Adrenal gland (tissue), 12 donors: ENCODE measurements around the gene GPR35. TPM values are rescaled to one million over a fixed set of nuclear protein-coding genes. Genes with fewer than 3 reads are reported as not detected.

Experiments used
- DNase-seq, 7 donors: peaks; one replicate each; pipeline ENCODE4 v3.0.0-alpha.2; 2019 to 2020
- H3K27ac ChIP-seq, 5 donors: fragments of 200-600 bp; sonication (generic) in 4 of 5; 1 replicate in 3 of 5; 2 replicates in 2 of 5; pipeline versions ENCODE4 v1.5.1 to v1.8.0; 2016 to 2020; ENCODE audit warnings: mild to moderate bottlenecking in 1 of 5
- H3K27me3 ChIP-seq: fragments of 200-600 bp; 2 replicates; pipeline ENCODE4 v1.8.0; 2021
- H3K36me3 ChIP-seq, 2 donors: fragments of 200-600 bp; replicated peaks in 1 of 2; 1 replicate in 1 of 2; 2 replicates in 1 of 2; pipeline versions ENCODE4 v1.5.1 to v1.8.0; 2018 to 2022
- H3K4me1 ChIP-seq, 2 donors: fragments of 200-600 bp; replicated peaks in 1 of 2; 1 replicate in 1 of 2; 2 replicates in 1 of 2; pipeline versions ENCODE4 v1.5.1 to v1.8.0; 2018 to 2021
- H3K4me3 ChIP-seq, 4 donors: fragments of 200-600 bp; sonication (generic) in 3 of 4; one replicate each; pipeline ENCODE4 v1.5.1; 2016 to 2018
- H3K9me3 ChIP-seq, 3 donors: fragments of 200-600 bp; sonication (generic) in 1 of 3; replicated peaks in 1 of 3; 1 replicate in 2 of 3; 2 replicates in 1 of 3; pipeline versions ENCODE4 v1.5.1 to v1.8.0; 2016 to 2021
- POLR2A ChIP-seq, 2 donors: fragments of 450-650 bp; IDR thresholded peaks; one replicate each; pipeline ENCODE4 v1.6.1; 2017; ENCODE audit warnings: antibody characterized with exemption in 2 of 2, mild to moderate bottlenecking in 2 of 2, moderate library complexity in 1 of 2
- WGBS, 4 donors: extraction: QIAGEN DNeasy Blood & Tissue Kit in 2 of 4; methylation state at CpG; one replicate each; pipeline versions ENCODE4 v1.1.5 to v1.1.7; 2013 to 2017; 5-methylcytosine and 5-hydroxymethylcytosine counted together
- intact Hi-C, 2 donors: fragments of 100-400 bp; cut with DNase I; formaldehyde crosslinking; loops; one replicate each; pipeline versions ENCODE4 v1.14.1 to v1.15.0; 2022 to 2023
- polyA plus RNA-seq, 3 donors: library from polyadenylated mRNA; stranded (reverse); fragments of 200-250 nt in 2 of 3; fragments of 350-450 nt in 1 of 3; fragmentation: Illumina TruSeq in 1 of 3; extraction: RNeasy Lipid Tissue Mini Kit (QIAGEN cat#74804) in 1 of 3; gene quantifications; one replicate each; pipeline ENCODE4 v1.2.3, GENCODE V29; 2013 to 2014
- total RNA-seq, 9 donors: library from RNA; depleted of rRNA in 4 of 9; stranded (reverse); fragments of >200 nt in 4 of 9; fragments of 120-200 nt in 1 of 9; fragmentation: NEBNext Ultra II Directional in 1 of 9; extraction: Animal tissue kit (Norgen Biotek cat#: 25700) in 1 of 9; gene quantifications; one replicate each; pipeline versions ENCODE4 v1.1.0 to v1.2.4, GENCODE V29; 2013 to 2023
- TF ChIP-seq, protein P1 (sequence below), 6 experiments: fragments of 450-650 bp in 4 of 6; fragments of 200-600 bp in 2 of 6; sonication (generic) in 1 of 6; IDR thresholded peaks; 1 replicate in 5 of 6; 2 replicates in 1 of 6; pipeline versions ENCODE4 v1.5.1 to v1.8.0; 2016 to 2021; ENCODE audit warnings: antibody characterized with exemption in 6 of 6, mild to moderate bottlenecking in 2 of 6, moderate library complexity in 1 of 6
- donor health status: healthy with polysubstance abuse.
- donor health status: Bipolar disorder and iron deficiency.
- donor health status: DM: yes; HTN: yes; CAD: no.
- donor health status: DM: no; HTN: no; CAD: no.
- donor health status: DM: no; HTN: no; CAD: no.
- donor health status: DM: yes; HTN: yes; CAD: no.

Gene GPR35
- total and polyA plus RNA-seq, 12 donors = 0.07 to 5.7 (median 1.0) TPM; not detected in 1

DNA sequence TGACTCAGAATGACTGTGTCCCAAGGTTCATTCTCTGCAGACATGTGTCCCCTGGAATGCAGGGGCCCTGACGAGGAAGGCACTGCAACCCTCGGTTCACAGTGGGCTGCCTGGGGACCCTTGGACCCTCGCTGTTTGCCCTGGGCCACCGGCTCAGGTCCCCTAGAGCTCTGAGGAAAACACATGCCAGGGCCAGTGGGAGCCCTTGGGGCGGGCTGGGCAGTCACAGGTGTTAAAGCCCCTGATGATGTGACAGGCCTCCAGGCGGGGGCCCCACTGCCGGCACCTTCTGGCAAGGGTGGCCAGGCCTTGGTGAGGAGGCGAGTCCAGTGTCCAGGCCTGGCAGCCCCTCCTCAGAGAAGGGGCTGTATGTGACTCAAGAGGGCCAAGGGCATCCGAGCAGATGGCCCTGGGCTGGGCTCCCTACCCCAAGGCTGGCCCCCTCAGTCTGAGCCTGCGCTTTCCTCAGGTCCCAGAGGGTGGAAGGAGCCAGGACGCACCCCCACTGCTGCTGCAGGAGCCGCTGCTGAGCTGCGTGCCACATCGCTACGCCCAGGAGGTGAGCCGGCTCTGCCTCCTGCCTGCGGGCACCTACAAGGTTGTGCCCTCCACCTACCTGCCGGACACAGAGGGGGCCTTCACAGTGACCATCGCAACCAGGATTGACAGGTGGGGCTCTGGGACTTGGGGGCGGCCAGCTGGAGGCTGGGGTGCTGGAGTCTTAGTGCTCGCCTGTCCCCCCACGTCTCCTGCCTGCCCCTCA, 27.7 kb upstream of the GPR35 start:
- Histone ChIP-seq H3K27me3 (no peaks in the 10 kb centered on the region), H3K4me3 (no peak overlapping the region), H3K4me1 (no peaks in the 10 kb centered on the region), H3K9me3 (no peaks in the 10 kb centered on the region), H3K27ac (no peak overlapping the region), H3K36me3 (peaks cover 0 to 21% of the 10 kb centered on the region in 2 donors)
- intact Hi-C loops = no loop called here
- TF ChIP-seq POLR2A (IDR thresholded peaks at IDR 0.05) = no peak
- TF ChIP-seq, protein P1, sequence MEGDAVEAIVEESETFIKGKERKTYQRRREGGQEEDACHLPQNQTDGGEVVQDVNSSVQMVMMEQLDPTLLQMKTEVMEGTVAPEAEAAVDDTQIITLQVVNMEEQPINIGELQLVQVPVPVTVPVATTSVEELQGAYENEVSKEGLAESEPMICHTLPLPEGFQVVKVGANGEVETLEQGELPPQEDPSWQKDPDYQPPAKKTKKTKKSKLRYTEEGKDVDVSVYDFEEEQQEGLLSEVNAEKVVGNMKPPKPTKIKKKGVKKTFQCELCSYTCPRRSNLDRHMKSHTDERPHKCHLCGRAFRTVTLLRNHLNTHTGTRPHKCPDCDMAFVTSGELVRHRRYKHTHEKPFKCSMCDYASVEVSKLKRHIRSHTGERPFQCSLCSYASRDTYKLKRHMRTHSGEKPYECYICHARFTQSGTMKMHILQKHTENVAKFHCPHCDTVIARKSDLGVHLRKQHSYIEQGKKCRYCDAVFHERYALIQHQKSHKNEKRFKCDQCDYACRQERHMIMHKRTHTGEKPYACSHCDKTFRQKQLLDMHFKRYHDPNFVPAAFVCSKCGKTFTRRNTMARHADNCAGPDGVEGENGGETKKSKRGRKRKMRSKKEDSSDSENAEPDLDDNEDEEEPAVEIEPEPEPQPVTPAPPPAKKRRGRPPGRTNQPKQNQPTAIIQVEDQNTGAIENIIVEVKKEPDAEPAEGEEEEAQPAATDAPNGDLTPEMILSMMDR (IDR thresholded peaks at IDR 0.05) = no peak
- 60 to 95% (median 88%) methylated on average over 1 to 22 of the region's 22 CpGs for WGBS, 4 donors
- DNase-seq = peak in 3 of 7 donors; percentile 5 to 18 (median 8)

DNA sequence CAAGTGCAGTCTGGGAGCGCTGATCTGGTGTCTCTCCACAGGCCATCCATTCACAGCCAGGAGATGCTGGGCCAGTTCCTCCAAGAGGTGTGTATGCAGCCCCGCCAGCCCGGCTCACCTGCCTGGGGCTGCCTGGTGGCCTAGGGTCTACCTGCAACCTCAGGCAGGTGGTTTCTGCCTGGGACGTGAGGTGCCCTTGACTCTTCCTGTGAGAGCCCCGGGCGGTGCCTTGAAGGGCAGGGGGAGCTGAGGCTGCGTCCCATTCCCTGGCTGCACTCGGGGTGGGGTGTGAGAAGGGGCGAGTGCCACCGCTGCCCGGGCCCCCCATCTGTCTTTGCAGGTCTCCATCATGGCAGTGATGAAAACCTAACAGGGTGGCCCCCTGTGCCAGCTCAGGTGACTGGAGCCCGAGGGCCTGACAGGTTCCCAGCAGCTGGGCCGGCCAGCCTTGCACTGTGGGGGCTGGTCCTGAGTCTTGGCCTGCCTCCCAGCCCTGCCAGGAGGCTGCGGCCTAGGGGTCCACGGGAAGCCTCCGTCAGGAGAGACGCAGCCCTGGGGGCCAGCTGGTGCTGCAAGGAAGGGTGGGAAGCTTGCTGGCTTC, 26.9 kb upstream of the GPR35 start:
- intact Hi-C loops = no loop called here

DNA sequence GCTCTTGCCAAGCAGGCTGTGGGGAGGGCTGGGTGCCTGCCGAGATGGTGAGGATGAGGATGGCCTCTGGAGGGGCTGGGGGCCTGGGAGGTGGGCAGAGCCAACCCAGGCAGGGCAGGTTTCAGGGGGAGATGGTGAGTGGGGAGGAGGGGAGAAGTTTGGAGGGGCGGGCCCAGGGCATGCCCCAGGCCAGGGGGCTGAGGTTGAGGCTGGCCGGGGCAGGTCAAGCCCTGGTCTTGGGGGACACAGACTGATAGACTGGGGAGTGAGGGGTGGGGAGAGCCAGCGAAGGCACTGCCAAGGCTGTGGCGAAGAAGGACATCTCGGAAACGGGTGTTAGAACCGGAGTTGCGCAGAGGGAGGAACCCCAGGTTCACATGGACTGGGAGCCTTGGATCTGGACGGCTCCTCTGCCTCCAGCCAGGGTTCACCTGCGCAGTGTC, 26.1 kb upstream of the GPR35 start:
- Histone ChIP-seq H3K4me3 (no peak overlapping the region), H3K27ac (no peak overlapping the region), H3K4me1 (no peaks in the 10 kb centered on the region), H3K9me3 (no peaks in the 10 kb centered on the region), H3K36me3 (peaks cover 0 to 21% of the 10 kb centered on the region in 2 donors), H3K27me3 (no peaks in the 10 kb centered on the region)
- TF ChIP-seq, protein P1 (IDR thresholded peaks at IDR 0.05) = no peak
- no peak for TF ChIP-seq POLR2A (IDR thresholded peaks at IDR 0.05)
- intact Hi-C loops = no loop called here
- WGBS, 4 donors = 91 to 98% (median 95%) methylated on average over 9 to 11 of the region's 11 CpGs
- DNase-seq = peak in 2 of 7 donors; percentile 4 to 5

More for the DNA sequence above, 26.9 kb upstream of the GPR35 start:
- peak in 2 of 7 donors; percentile 4 to 7 for DNase-seq
- TF ChIP-seq, protein P1 (IDR thresholded peaks at IDR 0.05) = no peak
- TF ChIP-seq POLR2A (IDR thresholded peaks at IDR 0.05) = no peak
- Histone ChIP-seq H3K4me3 (no peak overlapping the region), H3K27me3 (no peaks in the 10 kb centered on the region), H3K9me3 (no peaks in the 10 kb centered on the region), H3K27ac (no peak overlapping the region), H3K4me1 (no peaks in the 10 kb centered on the region), H3K36me3 (peaks cover 0 to 21% of the 10 kb centered on the region in 2 donors)
- WGBS, 4 donors = 85 to 94% (median 93%) methylated on average over 6 to 17 of the region's 17 CpGs

DNA sequence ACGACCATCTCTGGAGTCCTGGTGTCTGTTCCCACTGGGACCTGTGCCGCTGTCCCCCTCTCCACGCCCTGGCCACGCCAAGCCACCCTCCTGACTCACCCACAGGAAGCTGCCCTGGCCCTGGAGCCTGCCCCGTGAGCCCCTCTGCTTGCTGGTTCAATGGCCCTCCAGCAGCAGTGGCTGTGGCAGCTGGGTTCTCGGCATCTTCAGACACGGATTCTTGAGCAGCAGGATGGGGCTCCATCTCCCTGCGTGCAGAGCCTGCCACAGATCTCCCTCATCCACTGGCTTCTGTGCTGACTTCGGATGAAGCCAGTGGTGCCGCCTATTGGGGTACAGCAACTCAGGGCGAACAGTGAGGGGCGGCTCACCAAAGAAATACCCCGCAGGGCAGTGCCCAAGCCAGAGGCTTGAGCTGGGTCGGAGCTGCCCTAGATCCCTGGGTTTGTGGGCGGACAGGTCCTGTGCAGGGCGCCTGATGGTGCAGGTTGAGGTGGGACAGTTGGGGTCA, 24.8 kb upstream of the GPR35 start:
- peaks cover 0 to 18% of the 10 kb centered on the region in 2 donors for H3K36me3 ChIP-seq
- WGBS, 4 donors = 94 to 100% (median 95%) methylated on average over 2 to 16 of the region's 16 CpGs

More for the DNA sequence above, 24.8 kb upstream of the GPR35 start:
- no peaks in the 10 kb centered on the region for H3K4me1 ChIP-seq
- H3K27me3 ChIP-seq = no peaks in the 10 kb centered on the region
- H3K4me3 ChIP-seq = no peak overlapping the region
- H3K9me3 ChIP-seq = no peaks in the 10 kb centered on the region
- TF ChIP-seq POLR2A (IDR thresholded peaks at IDR 0.05) = no peak
- TF ChIP-seq, protein P1 (IDR thresholded peaks at IDR 0.05) = no peak
- intact Hi-C loops = no loop called here
- H3K27ac ChIP-seq = no peak overlapping the region
- peak in 1 of 7 donors; percentile 11 for DNase-seq
